B cell (primary cell): ENCODE data around the gene CRMP1. TPM values are rescaled to one million over a fixed set of nuclear protein-coding genes. Genes with fewer than 3 reads are reported as not detected.

Experiments used
- ATAC-seq: fragments of 200-7000 bp; cut with Tn5 transposase; one replicate; pipeline ENCODE4 v1.10.0; 2021; ENCODE audit warnings: low read depth, mild to moderate bottlenecking, moderate number of reproducible peaks, moderate library complexity
- CTCF ChIA-PET: fragments of 350-600 bp; sonication (Branson Sonifier 250); formaldehyde crosslinking; loops from one replicate; lab custom pipeline; 2021; ENCODE audit warnings: antibody characterized with exemption, inconsistent platforms; lab: Charles Lee
- POLR2A ChIA-PET: fragments of 350-600 bp; sonication (Branson Sonifier 250); formaldehyde crosslinking; loops from one replicate; lab custom pipeline; 2021; ENCODE audit warnings: antibody characterized with exemption; lab: Charles Lee
- DNase-seq: peaks from one replicate; pipeline ENCODE4 v3.0.0; 2013
- H2AFZ ChIP-seq: 2 replicates; pipeline ENCODE4 v1.6.1; 2012; ENCODE audit warnings: mild to moderate bottlenecking, low read depth, low read length; ENCODE audit not compliant: insufficient read depth, poor library complexity, severe bottlenecking
- H3K27ac ChIP-seq, 2 donors: 1 replicate in 1 of 2; 2 replicates in 1 of 2; pipeline ENCODE4 v1.5.1; 2012 to 2013; ENCODE audit warnings: low read length in 2 of 2, mild to moderate bottlenecking in 2 of 2, moderate library complexity in 1 of 2
- H3K27me3 ChIP-seq, 4 experiments: fragments of 200-600 bp in 1 of 4; sonication (generic) in 1 of 4; replicated peaks in 1 of 4; 1 replicate in 2 of 4; 2 replicates in 2 of 4; pipeline versions ENCODE4 v1.6.1 to v1.7.0; 2013 to 2016; ENCODE audit warnings: low read length in 3 of 4, mild to moderate bottlenecking in 2 of 4, mixed read lengths in 1 of 4, moderate library complexity in 1 of 4; ENCODE audit not compliant: insufficient read depth in 4 of 4, control insufficient read depth in 3 of 4; ENCODE audit errors: control extremely low read depth in 1 of 4
- H3K36me3 ChIP-seq, 2 experiments: replicated peaks in 1 of 2; 1 replicate in 1 of 2; 2 replicates in 1 of 2; pipeline versions ENCODE4 v1.6.1 to v1.7.1; 2013; ENCODE audit warnings: low read length in 1 of 2; ENCODE audit not compliant: insufficient read depth in 2 of 2, control insufficient read depth in 1 of 2; ENCODE audit errors: control extremely low read depth in 1 of 2, extremely low read depth in 1 of 2
- H3K4me1 ChIP-seq, 2 donors: fragments of 200-600 bp in 1 of 2; sonication (generic) in 1 of 2; 1 replicate in 1 of 2; 2 replicates in 1 of 2; pipeline versions ENCODE4 v1.5.1 to v1.6.1; 2013 to 2017; ENCODE audit warnings: low read length in 2 of 2; ENCODE audit not compliant: control insufficient read depth in 2 of 2, insufficient read depth in 2 of 2
- H3K4me2 ChIP-seq: replicated peaks from 2 replicates; pipeline ENCODE3; 2012; ENCODE audit warnings: mild to moderate bottlenecking, low read depth, low read length; ENCODE audit not compliant: poor library complexity, severe bottlenecking
- H3K4me3 ChIP-seq, 5 experiments: fragments of 200-600 bp in 1 of 5; sonication (generic) in 1 of 5; 1 replicate in 3 of 5; 2 replicates in 2 of 5; pipeline versions ENCODE4 v1.5.1 to v1.7.0; 2011 to 2016; ENCODE audit warnings: low read length in 4 of 5, mild to moderate bottlenecking in 4 of 5, low read depth in 2 of 5, control low read depth in 1 of 5, moderate library complexity in 1 of 5; ENCODE audit not compliant: insufficient read depth in 1 of 5; ENCODE audit errors: control extremely low read depth in 1 of 5, extremely low read depth in 1 of 5
- H3K79me2 ChIP-seq: fragments of 200-600 bp; sonication (generic); one replicate; pipeline ENCODE4 v1.6.0; 2016; ENCODE audit warnings: low read length; ENCODE audit not compliant: control insufficient read depth, insufficient read depth
- H3K9ac ChIP-seq: fragments of 200-600 bp; sonication (generic); 2 replicates; pipeline ENCODE4 v1.6.1; 2017; ENCODE audit warnings: mild to moderate bottlenecking, low read length, moderate library complexity
- H3K9me3 ChIP-seq, 3 donors: one replicate each; pipeline versions ENCODE4 v1.6.1 to v1.7.1; 2013; ENCODE audit warnings: low read length in 2 of 3; ENCODE audit not compliant: control insufficient read depth in 2 of 3, insufficient read depth in 1 of 3; ENCODE audit errors: control extremely low read depth in 1 of 3
- H4K20me1 ChIP-seq: 2 replicates; pipeline ENCODE4 v1.6.0; 2012; ENCODE audit warnings: mild to moderate bottlenecking, low read length; ENCODE audit not compliant: insufficient read depth, control insufficient read depth, poor library complexity, severe bottlenecking
- H3K27ac Mint-ChIP-seq: one replicate; pipeline ENCODE4 v1.8.0; 2021; ENCODE audit warnings: mixed read lengths
- H3K27me3 Mint-ChIP-seq: one replicate; pipeline ENCODE4 v1.8.0; 2021; ENCODE audit warnings: mixed read lengths
- H3K4me1 Mint-ChIP-seq: one replicate; pipeline ENCODE4 v1.8.0; 2021; ENCODE audit warnings: mixed read lengths
- H3K4me3 Mint-ChIP-seq: one replicate; pipeline ENCODE4 v1.8.0; 2021; ENCODE audit warnings: mixed read lengths
- H3K9me3 Mint-ChIP-seq: one replicate; pipeline ENCODE4 v1.8.0; 2022; ENCODE audit warnings: mixed read lengths; ENCODE audit not compliant: insufficient read depth
- CTCF ChIP-seq: fragments of 200-600 bp; IDR thresholded peaks from one replicate; pipeline ENCODE4 v1.8.0; 2022; ENCODE audit warnings: antibody characterized with exemption, mild to moderate bottlenecking
- EZH2 ChIP-seq: IDR thresholded peaks from 2 replicates; pipeline ENCODE4 v1.6.1; 2012; ENCODE audit warnings: borderline replicate concordance, low read depth, mild to moderate bottlenecking, moderate library complexity, low read length; ENCODE audit not compliant: insufficient read depth, poor library complexity, severe bottlenecking
- WGBS: methylation state at CpG from one replicate; pipeline ENCODE4 v1.1.5; 2013; ENCODE audit warnings: missing lambda C conversion rate; ENCODE audit not compliant: insufficient coverage; 5-methylcytosine and 5-hydroxymethylcytosine counted together
- intact Hi-C: fragments of 100-400 bp; cut with micrococcal nuclease; formaldehyde crosslinking; loops from one replicate; pipeline ENCODE4 v1.10.0; 2022
- polyA plus RNA-seq: library from polyadenylated mRNA; depleted of rRNA; stranded (reverse); fragments of >200 nt; gene quantifications from 2 replicates; pipeline ENCODE4 v1.2.3, GENCODE V29; 2012
- small RNA-seq: library from RNA; depleted of rRNA; stranded (forward); fragments of <200 nt; gene quantifications from one replicate; pipeline ENCODE3, GENCODE V24; 2012; ENCODE audit warnings: low replicate concordance, low read depth; ENCODE audit not compliant: insufficient read length
- total RNA-seq, 2 donors: library from RNA; stranded (reverse); fragments of 120-200 nt in 1 of 2; gene quantifications; 1 replicate in 1 of 2; 2 replicates in 1 of 2; pipeline versions ENCODE4 v1.2.3 to v1.2.4, GENCODE V29; 2013 to 2022

CRMP1 gene
- total and polyA plus RNA-seq, 2 donors (not counting 1 experiment from before 2014, with no cell fraction given), result 0.13 TPM; not detected in 1

- Histone ChIP-seq H3K9me3 (peaks cover 0 to 23% (median 1%) of the 10 kb centered on the region in 3 donors), H3K9ac (no peak overlapping the region), H3K36me3 (no peaks in the 10 kb centered on the region), H3K4me1 (no peaks in the 10 kb centered on the region), H4K20me1 (no peaks in the 10 kb centered on the region), H2AFZ (no peak overlapping the region), H3K4me3 (no peak overlapping the region), H3K79me2 (no peaks in the 10 kb centered on the region), H3K27ac (no peak overlapping the region), H3K27me3 (no peaks in the 10 kb centered on the region), H3K4me2 (no peak overlapping the region)
- TF ChIP-seq EZH2 (no peak), CTCF (no peak)
- POLR2A ChIA-PET, result no interaction called here
- H3K4me1 Mint-ChIP-seq, result no peaks in the 10 kb centered on the region
- no CpG with 5 or more reads among the region's 2 CpGs for WGBS
- intact Hi-C loops, result no loop called here
- CTCF ChIA-PET, result no interaction called here
- no peak overlapping the region for H3K27ac Mint-ChIP-seq
- peaks cover 3% of the 10 kb centered on the region for H3K27me3 Mint-ChIP-seq
- no peak overlapping the region for H3K4me3 Mint-ChIP-seq
- no peak for ATAC-seq
- DNase-seq, result no peak
- peaks cover 4% of the 10 kb centered on the region for H3K9me3 Mint-ChIP-seq
These were observed 119.7 kb downstream of the CRMP1 start for GRCh38 chr4:5773271-5773555.

- no peak for ATAC-seq
- WGBS, result 92% methylated on average over 9 of the region's 9 CpGs
These were observed 120.2 kb downstream of the CRMP1 start for GRCh38 chr4:5772528-5773270.

More at GRCh38 chr4:5772528-5773270, 120.2 kb downstream of the CRMP1 start:
- Mint-ChIP-seq H3K9me3 (peaks cover 4% of the 10 kb centered on the region), H3K27ac (no peak overlapping the region), H3K4me1 (no peaks in the 10 kb centered on the region), H3K4me3 (no peak overlapping the region), H3K27me3 (peaks cover 3% of the 10 kb centered on the region)
- Histone ChIP-seq H3K9me3 (peaks cover 0 to 27% (median 1%) of the 10 kb centered on the region in 3 donors), H3K36me3 (no peaks in the 10 kb centered on the region), H3K4me2 (no peak overlapping the region), H2AFZ (no peak overlapping the region), H3K27ac (no peak overlapping the region), H3K4me3 (no peak overlapping the region), H3K9ac (no peak overlapping the region), H3K27me3 (no peaks in the 10 kb centered on the region), H3K79me2 (no peaks in the 10 kb centered on the region), H4K20me1 (no peaks in the 10 kb centered on the region), H3K4me1 (no peaks in the 10 kb centered on the region)
- intact Hi-C loops, result no loop called here
- TF ChIP-seq CTCF, result no peak
- POLR2A ChIA-PET, result no interaction called here
- CTCF ChIA-PET, result no interaction called here
- no peak for DNase-seq

Small RNA genes lying within 50 kb of the gene (small RNA-seq; reads per million reads assigned to genes)
- not detected for gene MIR378D1

Other genes starting within 250 kb of the CRMP1 start
- 1.1 TPM in 2 replicates for gene EVC2, start 184.5 kb downstream of the CRMP1 start, total RNA-seq
- gene EVC2, start 184.5 kb downstream of the CRMP1 start, polyA plus RNA-seq, result 0.13 TPM in 1 of 2 replicates, not detected in the other
- 1.1 and 1.5 TPM in 2 replicates for gene EVC, start 181.9 kb downstream of the CRMP1 start, total RNA-seq
- 0.06 TPM in 1 of 2 replicates, not detected in the other for gene EVC, start 181.9 kb downstream of the CRMP1 start, polyA plus RNA-seq
- 0.02 TPM in 1 of 2 replicates, not detected in the other for gene C4orf50, start 125.3 kb upstream of the CRMP1 start, total RNA-seq
- 0.01 TPM in 1 of 2 replicates, not detected in the other for gene C4orf50, start 125.3 kb upstream of the CRMP1 start, polyA plus RNA-seq